ENCODE measurements around the gene GRHL1.

GRHL1 gene

DNA sequence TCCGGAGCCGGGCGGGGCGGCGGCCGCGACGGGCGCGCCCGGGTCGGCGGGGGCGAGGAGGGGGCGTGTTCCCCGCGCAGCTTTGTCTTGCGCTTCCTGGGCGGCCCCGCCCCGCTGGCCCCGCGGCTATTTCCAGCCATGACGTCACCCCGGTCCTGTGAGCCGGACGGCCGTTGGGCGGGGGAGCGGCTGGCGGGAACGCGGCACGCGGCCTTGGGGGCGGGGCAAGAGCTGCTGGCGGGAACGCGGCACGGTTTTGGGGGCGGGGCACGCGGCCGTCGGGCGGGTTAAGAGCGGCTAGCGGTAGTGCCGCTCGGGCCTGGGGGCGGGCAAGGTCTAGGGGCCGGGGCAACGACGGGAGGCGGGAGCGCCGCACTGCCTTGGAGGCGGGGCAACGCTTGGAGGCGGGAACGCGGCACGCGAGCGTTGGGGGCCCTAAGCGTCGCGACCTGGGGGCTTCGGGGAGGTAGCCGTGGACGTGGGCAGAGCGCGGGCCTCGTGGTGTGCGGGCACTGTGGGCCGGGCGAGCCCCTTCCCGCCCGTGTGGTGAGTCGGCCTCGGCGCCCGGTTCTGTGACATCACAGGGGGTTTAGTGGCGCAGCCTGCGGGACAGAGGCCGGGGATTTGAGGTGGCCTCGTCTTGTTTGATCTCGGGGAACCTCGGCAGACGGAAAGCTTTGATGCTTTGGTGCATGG is 92.6 kb downstream of the GRHL1 start:
- DNase-seq: peak; percentile 85

DNA sequence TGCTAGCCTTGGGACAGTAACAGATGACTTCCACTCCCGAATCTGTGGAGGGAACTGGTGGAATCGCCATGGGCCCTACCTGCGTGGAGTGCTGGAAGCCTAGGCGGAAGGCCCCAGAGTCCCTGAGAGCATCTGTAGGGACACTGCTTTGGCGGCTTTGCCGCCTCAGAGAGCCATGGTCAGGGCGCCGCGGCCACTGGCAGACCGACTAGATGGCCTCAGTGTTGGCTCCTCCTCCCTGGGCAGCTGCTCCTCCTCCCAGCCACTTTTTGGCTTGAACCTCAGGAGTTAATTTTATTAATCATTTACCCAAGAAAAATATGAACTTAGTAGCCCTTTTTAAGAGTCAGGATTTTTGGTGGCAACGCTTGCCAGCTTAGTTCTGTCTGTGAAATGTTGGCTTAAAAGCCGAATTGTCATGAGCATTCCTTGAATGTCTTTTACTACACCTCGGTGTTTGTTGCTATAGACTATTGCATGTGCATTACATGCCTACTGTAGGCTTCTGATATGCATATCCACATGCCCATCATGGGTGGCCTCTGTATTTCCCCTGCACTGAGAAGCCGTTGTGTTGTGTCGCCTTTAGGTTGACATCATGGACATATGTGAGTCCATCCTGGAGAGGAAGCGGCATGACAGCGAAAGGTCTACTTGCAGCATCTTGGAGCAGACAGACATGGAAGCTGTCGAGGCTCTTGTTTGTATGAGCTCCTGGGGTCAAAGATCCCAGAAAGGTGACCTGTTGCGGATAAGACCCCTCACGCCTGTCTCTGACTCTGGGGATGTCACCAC is 94.3 kb downstream of the GRHL1 start:
- DNase-seq: no peak

DNA sequence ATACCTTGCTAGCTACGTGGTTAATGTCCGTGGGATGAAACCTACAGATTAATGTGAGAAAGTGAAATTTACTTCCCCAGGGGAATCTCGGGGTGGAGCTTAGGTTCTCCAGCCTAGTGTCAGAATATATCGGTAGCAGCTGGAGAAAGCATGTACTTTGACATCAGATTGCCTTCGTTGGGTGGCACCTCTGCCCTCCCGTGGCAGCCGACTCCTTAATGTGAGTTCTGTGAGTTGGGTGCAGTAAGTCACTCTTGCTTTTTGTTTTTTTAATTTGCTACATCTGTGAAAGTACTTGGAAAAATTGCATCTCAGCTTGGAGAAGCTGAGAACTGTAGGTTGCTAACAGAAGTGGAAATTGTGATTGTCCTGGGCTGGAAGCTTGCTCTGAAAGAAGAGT is 95.4 kb downstream of the GRHL1 start:
- no peak for DNase-seq

DNA sequence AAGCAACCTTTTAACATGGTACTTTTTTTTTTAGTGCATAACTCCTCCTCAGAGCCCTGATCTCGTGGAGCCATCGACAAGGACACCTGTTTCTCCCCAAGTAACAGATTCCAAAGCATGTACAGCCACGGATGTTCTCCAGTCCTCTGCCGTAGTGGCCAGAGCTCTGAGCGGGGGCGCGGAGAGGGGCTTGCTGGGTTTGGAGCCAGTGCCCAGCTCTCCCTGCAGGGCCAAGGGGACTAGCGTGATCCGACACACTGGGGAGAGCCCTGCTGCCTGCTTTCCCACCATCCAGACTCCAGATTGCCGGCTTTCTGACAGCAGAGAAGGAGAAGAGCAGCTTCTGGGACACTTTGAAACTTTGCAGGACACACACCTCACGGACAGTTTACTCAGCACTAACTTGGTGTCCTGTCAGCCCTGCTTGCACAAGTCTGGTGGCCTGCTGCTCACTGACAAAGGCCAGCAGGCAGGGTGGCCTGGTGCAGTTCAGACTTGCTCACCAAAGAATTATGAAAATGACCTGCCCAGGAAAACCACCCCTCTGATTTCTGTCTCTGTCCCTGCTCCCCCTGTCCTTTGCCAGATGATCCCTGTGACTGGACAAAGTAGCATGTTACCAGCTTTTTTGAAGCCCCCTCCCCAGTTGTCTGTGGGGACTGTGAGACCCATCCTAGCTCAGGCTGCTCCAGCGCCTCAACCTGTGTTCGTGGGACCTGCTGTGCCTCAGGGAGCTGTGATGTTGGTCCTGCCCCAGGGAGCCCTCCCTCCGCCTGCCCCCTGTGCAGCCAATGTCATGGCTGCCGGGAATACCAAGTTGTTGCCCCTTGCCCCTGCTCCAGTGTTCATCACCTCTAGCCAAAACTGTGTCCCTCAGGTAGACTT is 96.4 kb downstream of the GRHL1 start:
- DNase-seq: no peak

GRCh38 chr2:10048501-10049171 is 97.1 kb downstream of the GRHL1 start:
- DNase-seq: no peak

Measured in activated gamma-delta T cell treated with Interleukin-2 at 50 U/mL for 16 hours (primary cell).